ENCODE data around the gene CXCL10.
A peak's percentile ranks its signal among the peaks of the same experiment; 100 is the strongest.
"Not testable (repeated sequence)": the region's sequence is repeated elsewhere in the genome, so short reads cannot be mapped to it uniquely, and the experiment has no call there.

Gene CXCL10

DNA sequence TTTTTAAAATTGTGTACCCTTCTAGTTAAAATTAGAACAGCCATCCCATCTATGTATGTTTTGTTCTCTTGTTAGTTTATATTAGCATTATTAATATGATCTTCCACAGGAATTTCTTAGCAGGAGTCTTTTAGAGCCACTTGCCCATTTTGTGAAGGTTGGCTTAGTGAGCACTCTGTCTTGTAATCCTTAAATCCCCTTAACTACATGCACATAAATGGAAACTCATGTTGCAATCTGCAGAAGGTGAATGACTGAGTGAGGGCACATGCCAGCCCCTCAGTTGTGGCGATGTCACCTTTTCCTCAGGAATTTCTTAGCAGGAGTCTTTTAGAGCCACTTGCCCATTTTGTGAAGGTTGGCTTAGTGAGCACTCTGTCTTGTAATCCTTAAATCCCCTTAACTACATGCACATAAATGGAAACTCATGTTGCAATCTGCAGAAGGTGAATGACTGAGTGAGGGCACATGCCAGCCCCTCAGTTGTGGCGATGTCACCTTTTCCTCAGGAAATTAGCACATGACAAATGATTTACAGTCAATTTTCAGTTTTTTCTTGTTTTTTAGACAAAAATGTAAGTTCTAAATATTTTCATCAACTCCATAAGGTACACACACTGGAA lies 24.7 kb downstream of the CXCL10 start:
- not testable (repeated sequence) for DNase-seq (ENCODE audit: low spot score); H2AK5ac ChIP-seq (ENCODE audit: low read depth, low read length); H3K4me1 ChIP-seq (ENCODE audit: control insufficient read depth in 2 of 2, insufficient read depth in 1 of 2, low read depth in 1 of 2, low read length in 2 of 2); H3K4ac ChIP-seq (ENCODE audit: low read length); H2BK5ac ChIP-seq (ENCODE audit: low read length); H3K18ac ChIP-seq (ENCODE audit: low read length); H3K9me3 ChIP-seq (replicated peaks in 1 of 2; ENCODE audit: control insufficient read depth in 2 of 2, insufficient read depth in 1 of 2, low read depth in 1 of 2, low read length in 2 of 2); H2AFZ ChIP-seq (ENCODE audit: low read length); H3K14ac ChIP-seq (ENCODE audit: low read length); H2BK15ac ChIP-seq (ENCODE audit: low read length); H4K91ac ChIP-seq (ENCODE audit: low read depth, low read length, poor library complexity); H3K4me3 ChIP-seq (ENCODE audit: low read length in 2 of 2); H4K8ac ChIP-seq (ENCODE audit: low read depth, low read length); H3K9ac ChIP-seq (ENCODE audit: low read depth, low read length, poor library complexity); H3K79me1 ChIP-seq (ENCODE audit: low read depth, low read length); H3K27ac ChIP-seq (replicated peaks; ENCODE audit: low read length); H2BK120ac ChIP-seq (ENCODE audit: low read depth, low read length); H3K36me3 ChIP-seq (replicated peaks in 1 of 2; ENCODE audit: control insufficient read depth in 2 of 2, insufficient read depth in 2 of 2, low read length in 2 of 2); H2BK12ac ChIP-seq (ENCODE audit: low read length); H3K23ac ChIP-seq (ENCODE audit: low read depth, low read length, poor library complexity); H3K27me3 ChIP-seq (ENCODE audit: control insufficient read depth in 3 of 3, insufficient read depth in 3 of 3, low read depth in 1 of 3, low read length in 3 of 3); H3K4me2 ChIP-seq (ENCODE audit: insufficient read depth, low read length, poor library complexity, severe bottlenecking)
- WGBS, 2 donors (ENCODE audit: extremely low coverage in 2 of 2, insufficient read length in 2 of 2, insufficient replicate concordance in 1 of 2), result no CpG with 5 or more reads among the region's 2 CpGs

DNA sequence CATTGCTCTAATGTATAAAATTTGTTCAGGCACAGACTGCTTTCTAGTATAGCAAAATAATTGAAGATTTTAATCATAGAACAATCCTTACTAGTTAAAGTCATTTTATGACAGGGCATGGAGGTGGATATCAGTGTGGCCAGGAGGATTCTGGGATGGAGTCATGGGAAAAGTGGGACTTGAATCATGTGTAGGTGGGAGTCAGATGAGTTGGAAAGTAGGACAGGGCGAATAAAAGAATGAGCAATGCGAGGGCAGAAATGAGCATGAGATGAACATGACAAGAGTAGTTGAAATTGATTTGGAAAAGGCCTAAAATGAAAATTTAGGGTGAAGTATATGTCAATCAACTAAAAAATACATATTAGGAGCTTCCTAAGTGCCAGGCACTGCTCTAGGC lies 25.4 kb downstream of the CXCL10 start:
- no peaks in the 10 kb centered on the region for H3K79me1 ChIP-seq (ENCODE audit: low read depth, low read length)
- DNase-seq (ENCODE audit: low spot score), result no peak
- H2BK120ac ChIP-seq (ENCODE audit: low read depth, low read length), result no peak overlapping the region
- WGBS, 2 donors (ENCODE audit: extremely low coverage in 2 of 2, insufficient read length in 2 of 2, insufficient replicate concordance in 1 of 2), result no CpG with 5 or more reads among the region's 2 CpGs
- H4K91ac ChIP-seq (ENCODE audit: low read depth, low read length, poor library complexity), result no peak overlapping the region
- no peak overlapping the region for H4K8ac ChIP-seq (ENCODE audit: low read depth, low read length)
- no peak overlapping the region for H3K4me3 ChIP-seq (ENCODE audit: low read length in 2 of 2)
- no peak overlapping the region for H3K27ac ChIP-seq (replicated peaks; ENCODE audit: low read length)
- no peak overlapping the region for H3K18ac ChIP-seq (ENCODE audit: low read length)
- no peaks in the 10 kb centered on the region for H3K9me3 ChIP-seq (replicated peaks in 1 of 2; ENCODE audit: control insufficient read depth in 2 of 2, insufficient read depth in 1 of 2, low read depth in 1 of 2, low read length in 2 of 2)
- no peak overlapping the region for H2AK5ac ChIP-seq (ENCODE audit: low read depth, low read length)
- no peak overlapping the region for H2BK5ac ChIP-seq (ENCODE audit: low read length)
- no peak overlapping the region for H3K14ac ChIP-seq (ENCODE audit: low read length)
- H3K4ac ChIP-seq (ENCODE audit: low read length), result no peak overlapping the region
- no peak overlapping the region for H2AFZ ChIP-seq (ENCODE audit: low read length)
- no peak overlapping the region for H3K9ac ChIP-seq (ENCODE audit: low read depth, low read length, poor library complexity)
- H3K4me1 ChIP-seq (ENCODE audit: control insufficient read depth in 2 of 2, insufficient read depth in 1 of 2, low read depth in 1 of 2, low read length in 2 of 2), result no peaks in the 10 kb centered on the region
- H3K27me3 ChIP-seq (ENCODE audit: control insufficient read depth in 3 of 3, insufficient read depth in 3 of 3, low read depth in 1 of 3, low read length in 3 of 3), result peaks cover 0 to 5% (median 0%) of the 10 kb centered on the region in 3 experiments
- H2BK12ac ChIP-seq (ENCODE audit: low read length), result no peak overlapping the region
- no peak overlapping the region for H3K23ac ChIP-seq (ENCODE audit: low read depth, low read length, poor library complexity)
- H2BK15ac ChIP-seq (ENCODE audit: low read length), result no peak overlapping the region
- H3K36me3 ChIP-seq (replicated peaks in 1 of 2; ENCODE audit: control insufficient read depth in 2 of 2, insufficient read depth in 2 of 2, low read length in 2 of 2), result no peaks in the 10 kb centered on the region
- no peak overlapping the region for H3K4me2 ChIP-seq (ENCODE audit: insufficient read depth, low read length, poor library complexity, severe bottlenecking)

DNA sequence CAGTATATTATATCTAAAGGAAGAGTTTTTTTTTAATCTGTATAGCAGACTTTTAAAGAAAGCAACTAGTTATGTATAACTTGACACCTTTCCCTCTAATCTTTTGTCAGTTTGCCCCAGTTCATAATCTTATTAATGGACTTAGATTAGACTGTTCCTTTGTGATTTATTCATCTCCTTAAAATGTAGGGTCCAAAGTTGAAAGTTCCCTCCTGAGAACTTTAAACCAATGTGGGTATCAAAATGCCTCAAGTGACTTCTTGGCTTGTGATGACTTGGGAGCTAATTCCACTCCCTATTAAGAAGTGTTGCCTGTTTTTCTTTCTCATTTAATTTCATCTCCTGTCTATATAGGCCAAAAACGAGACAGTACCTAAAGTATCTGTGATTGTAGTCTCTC lies 26.2 kb downstream of the CXCL10 start:
- H2AFZ ChIP-seq (ENCODE audit: low read length), result no peak overlapping the region
- no peak overlapping the region for H2AK5ac ChIP-seq (ENCODE audit: low read depth, low read length)
- no CpG with 5 or more reads among the region's 1 CpG for WGBS, 2 donors (ENCODE audit: extremely low coverage in 2 of 2, insufficient read length in 2 of 2, insufficient replicate concordance in 1 of 2)
- no peaks in the 10 kb centered on the region for H3K9me3 ChIP-seq (replicated peaks in 1 of 2; ENCODE audit: control insufficient read depth in 2 of 2, insufficient read depth in 1 of 2, low read depth in 1 of 2, low read length in 2 of 2)
- no peak overlapping the region for H3K4ac ChIP-seq (ENCODE audit: low read length)
- no peak overlapping the region for H3K9ac ChIP-seq (ENCODE audit: low read depth, low read length, poor library complexity)
- no peaks in the 10 kb centered on the region for H3K4me1 ChIP-seq (ENCODE audit: control insufficient read depth in 2 of 2, insufficient read depth in 1 of 2, low read depth in 1 of 2, low read length in 2 of 2)
- H2BK15ac ChIP-seq (ENCODE audit: low read length), result no peak overlapping the region
- H3K27ac ChIP-seq (replicated peaks; ENCODE audit: low read length), result no peak overlapping the region
- H3K4me2 ChIP-seq (ENCODE audit: insufficient read depth, low read length, poor library complexity, severe bottlenecking), result no peak overlapping the region
- no peaks in the 10 kb centered on the region for H3K79me1 ChIP-seq (ENCODE audit: low read depth, low read length)
- no peak overlapping the region for H2BK12ac ChIP-seq (ENCODE audit: low read length)
- no peak overlapping the region for H3K23ac ChIP-seq (ENCODE audit: low read depth, low read length, poor library complexity)
- no peak overlapping the region for H3K18ac ChIP-seq (ENCODE audit: low read length)
- H3K27me3 ChIP-seq (ENCODE audit: control insufficient read depth in 3 of 3, insufficient read depth in 3 of 3, low read depth in 1 of 3, low read length in 3 of 3), result peaks cover 0 to 5% (median 0%) of the 10 kb centered on the region in 3 experiments
- no peak overlapping the region for H4K8ac ChIP-seq (ENCODE audit: low read depth, low read length)
- H4K91ac ChIP-seq (ENCODE audit: low read depth, low read length, poor library complexity), result no peak overlapping the region
- no peak overlapping the region for H3K4me3 ChIP-seq (ENCODE audit: low read length in 2 of 2)
- H2BK120ac ChIP-seq (ENCODE audit: low read depth, low read length), result no peak overlapping the region
- no peak overlapping the region for H3K14ac ChIP-seq (ENCODE audit: low read length)
- no peak overlapping the region for H2BK5ac ChIP-seq (ENCODE audit: low read length)
- DNase-seq (ENCODE audit: low spot score), result no peak
- no peaks in the 10 kb centered on the region for H3K36me3 ChIP-seq (replicated peaks in 1 of 2; ENCODE audit: control insufficient read depth in 2 of 2, insufficient read depth in 2 of 2, low read length in 2 of 2)

DNA sequence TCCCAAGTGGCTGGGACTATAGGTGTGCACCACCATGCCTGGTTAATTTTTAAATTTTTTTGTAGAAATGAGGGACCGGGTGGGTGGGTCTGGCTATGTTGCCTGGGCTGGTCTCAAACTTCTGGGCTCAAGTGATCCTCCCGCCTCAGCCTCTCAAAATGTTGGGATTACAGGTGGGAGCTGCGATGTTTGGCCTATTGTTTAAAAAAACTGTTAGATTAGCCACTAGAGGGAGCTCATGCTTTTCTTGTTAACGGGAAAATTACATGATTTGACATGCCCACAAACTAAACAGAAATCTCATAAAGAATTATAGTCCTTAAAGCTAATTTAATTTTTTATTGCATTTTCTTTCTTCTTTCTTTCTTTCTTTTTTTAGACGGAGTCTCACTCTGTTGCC lies 27.6 kb downstream of the CXCL10 start:
- Histone ChIP-seq H2AK5ac (ENCODE audit: low read depth, low read length) (no peak overlapping the region), H2AFZ (ENCODE audit: low read length) (peak overlapping the region; percentile 28), H2BK15ac (ENCODE audit: low read length) (no peak overlapping the region), H3K14ac (ENCODE audit: low read length) (no peak overlapping the region), H3K4me1 (ENCODE audit: control insufficient read depth in 2 of 2, insufficient read depth in 1 of 2, low read depth in 1 of 2, low read length in 2 of 2) (no peaks in the 10 kb centered on the region), H2BK12ac (ENCODE audit: low read length) (no peak overlapping the region), H2BK5ac (ENCODE audit: low read length) (no peak overlapping the region), H4K8ac (ENCODE audit: low read depth, low read length) (no peak overlapping the region), H3K4me2 (ENCODE audit: insufficient read depth, low read length, poor library complexity, severe bottlenecking) (no peak overlapping the region), H3K23ac (ENCODE audit: low read depth, low read length, poor library complexity) (no peak overlapping the region), H2BK120ac (ENCODE audit: low read depth, low read length) (no peak overlapping the region), H3K4ac (ENCODE audit: low read length) (no peak overlapping the region), H3K27ac (replicated peaks; ENCODE audit: low read length) (no peak overlapping the region), H3K79me1 (ENCODE audit: low read depth, low read length) (no peaks in the 10 kb centered on the region), H3K4me3 (ENCODE audit: low read length in 2 of 2) (no peak overlapping the region), H3K9me3 (replicated peaks in 1 of 2; ENCODE audit: control insufficient read depth in 2 of 2, insufficient read depth in 1 of 2, low read depth in 1 of 2, low read length in 2 of 2) (no peaks in the 10 kb centered on the region), H3K9ac (ENCODE audit: low read depth, low read length, poor library complexity) (no peak overlapping the region), H3K27me3 (ENCODE audit: control insufficient read depth in 3 of 3, insufficient read depth in 3 of 3, low read depth in 1 of 3, low read length in 3 of 3) (peaks cover 0 to 5% (median 0%) of the 10 kb centered on the region in 3 experiments), H4K91ac (ENCODE audit: low read depth, low read length, poor library complexity) (no peak overlapping the region), H3K36me3 (replicated peaks in 1 of 2; ENCODE audit: control insufficient read depth in 2 of 2, insufficient read depth in 2 of 2, low read length in 2 of 2) (no peaks in the 10 kb centered on the region), H3K18ac (ENCODE audit: low read length) (no peak overlapping the region)
- peak; percentile 23 for DNase-seq (ENCODE audit: low spot score)
- WGBS, 2 donors (ENCODE audit: extremely low coverage in 2 of 2, insufficient read length in 2 of 2, insufficient replicate concordance in 1 of 2), result no CpG with 5 or more reads among the region's 5 CpGs
